AG08395 (cell line): ENCODE results near the gene KSR2.
A peak's percentile ranks its signal among the peaks of the same experiment; 100 is the strongest.
"Not testable (repeated sequence)": the region's sequence is repeated elsewhere in the genome, so short reads cannot be mapped to it uniquely, and the experiment has no call there.

Experiments used
- DNase-seq: peaks from one replicate; pipeline ENCODE4 v3.0.0; 2012; ENCODE audit warnings: mixed read lengths, low spot score

KSR2 gene

GRCh38 chr12:117890644-117891043, 78.1 kb downstream of the KSR2 start:
- no peak for DNase-seq

GRCh38 chr12:117890137-117890536, 78.7 kb downstream of the KSR2 start:
- no peak for DNase-seq

DNA sequence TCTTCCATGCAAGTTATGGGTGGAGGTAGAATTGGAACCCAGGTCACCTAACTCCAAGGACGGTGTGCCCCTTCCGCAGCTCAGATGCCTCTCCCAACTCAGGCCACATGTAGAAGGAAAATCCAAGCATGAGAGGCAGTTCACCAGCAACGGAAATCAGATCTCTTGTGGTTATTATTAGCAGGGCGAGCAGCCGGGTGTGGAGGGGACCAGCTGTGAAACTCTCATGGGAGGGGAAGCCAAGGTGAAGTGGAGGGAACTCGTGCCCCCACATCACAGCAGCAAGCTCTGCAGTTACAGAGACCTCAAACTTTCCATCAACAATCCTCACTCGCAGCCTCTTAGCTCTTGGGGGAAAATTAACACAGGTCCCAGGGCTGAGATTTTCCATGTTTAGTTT, 79.7 kb downstream of the KSR2 start:
- DNase-seq, result no peak

GRCh38 chr12:117885211-117885610, 83.6 kb downstream of the KSR2 start:
- no peak for DNase-seq

DNA sequence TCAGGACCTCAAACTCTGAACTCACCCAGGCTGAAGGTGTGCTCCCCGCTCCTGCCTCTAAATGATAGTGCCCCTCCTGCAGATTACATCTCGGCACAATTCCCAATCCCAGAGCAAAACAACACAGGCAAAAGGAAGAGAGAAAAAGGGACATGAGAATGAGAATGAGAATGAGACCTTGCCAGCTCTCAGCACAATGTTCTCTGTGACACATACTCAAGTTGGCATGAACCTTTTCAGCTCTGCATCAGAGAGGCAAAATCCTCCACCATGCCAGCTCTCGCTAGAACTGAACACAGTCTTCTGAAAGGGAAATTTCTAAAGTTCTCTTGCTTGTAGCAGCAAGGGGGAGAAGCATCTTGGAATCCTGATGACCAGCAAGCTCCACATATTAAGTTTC, 84.6 kb downstream of the KSR2 start:
- no peak for DNase-seq

GRCh38 chr12:117882603-117883184, 86.1 kb downstream of the KSR2 start:
- DNase-seq, result no peak

GRCh38 chr12:117882181-117882580, 86.6 kb downstream of the KSR2 start:
- DNase-seq, result no peak

DNA sequence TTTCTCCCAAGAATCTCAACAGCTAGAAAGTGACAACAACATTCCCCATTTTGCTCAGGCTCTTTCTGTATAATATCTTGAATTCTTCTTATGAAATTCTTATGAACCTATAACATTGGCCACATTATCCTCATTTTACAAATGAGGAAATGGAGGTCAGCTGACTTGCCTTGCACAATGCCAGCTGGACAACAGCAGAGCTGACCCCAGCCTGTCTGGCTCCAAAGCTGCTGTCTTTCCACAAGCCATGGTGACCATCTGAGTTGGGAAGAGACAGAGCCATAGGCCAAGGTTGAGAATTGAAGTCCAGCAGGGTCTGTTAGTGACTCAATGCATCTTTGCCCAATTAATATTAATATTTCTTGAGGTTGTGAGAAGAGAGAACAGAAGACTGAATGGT, 87.3 kb downstream of the KSR2 start:
- no peak for DNase-seq

DNA sequence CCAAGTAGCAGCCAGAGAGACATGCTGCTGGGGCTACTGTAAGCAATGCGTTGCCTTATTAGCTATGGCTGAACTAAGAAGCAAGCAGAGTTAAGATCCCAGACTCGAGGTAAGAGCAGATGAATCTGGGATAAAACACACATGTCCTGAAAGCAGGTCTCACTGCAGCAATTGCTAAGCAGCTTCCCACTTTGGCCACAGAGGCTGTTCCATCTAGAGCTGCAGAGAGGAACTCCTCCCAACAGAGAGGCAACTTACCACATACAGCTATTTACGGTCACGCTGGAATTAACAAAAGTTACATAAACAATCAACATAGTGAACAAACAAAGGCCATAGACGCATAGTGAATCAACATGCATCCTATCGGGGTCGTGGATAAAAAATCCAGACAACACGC, 90.2 kb downstream of the KSR2 start:
- DNase-seq, result no peak

GRCh38 chr12:117876436-117876816, 92.4 kb downstream of the KSR2 start:
- no peak for DNase-seq

GRCh38 chr12:117875744-117876435, 92.9 kb downstream of the KSR2 start:
- peak; percentile 12 for DNase-seq

DNA sequence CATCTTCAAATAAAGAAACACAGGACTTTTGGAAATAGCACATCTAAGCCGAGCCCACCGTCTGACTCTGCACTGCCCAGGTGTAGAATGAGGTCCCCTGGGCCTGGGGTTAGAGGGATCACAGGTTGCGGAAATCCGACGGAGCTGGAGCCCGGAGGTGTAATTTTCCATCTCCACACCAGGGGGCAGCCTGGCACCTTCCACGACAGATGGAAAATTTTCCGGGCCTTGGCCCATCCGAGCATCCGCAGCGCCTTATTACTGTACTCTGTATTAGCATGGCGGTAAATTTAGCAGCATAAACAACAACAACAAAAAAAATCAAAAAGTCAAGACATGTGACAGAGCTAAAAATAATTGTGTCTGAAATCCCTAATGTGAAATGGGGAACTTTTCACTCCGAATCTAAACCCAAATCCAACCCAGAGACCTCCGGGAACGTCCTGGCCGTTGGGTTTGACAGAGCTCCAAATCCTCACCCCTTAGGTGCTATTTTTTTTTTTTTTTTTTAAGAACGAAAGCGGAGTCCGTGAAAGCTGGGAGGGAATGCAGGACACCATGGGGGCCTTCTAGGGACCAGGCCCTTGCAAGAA, 93.9 kb downstream of the KSR2 start:
- DNase-seq, result peak; percentile 80

GRCh38 chr12:117874198-117874597, 94.6 kb downstream of the KSR2 start:
- DNase-seq, result not testable (repeated sequence)

DNA sequence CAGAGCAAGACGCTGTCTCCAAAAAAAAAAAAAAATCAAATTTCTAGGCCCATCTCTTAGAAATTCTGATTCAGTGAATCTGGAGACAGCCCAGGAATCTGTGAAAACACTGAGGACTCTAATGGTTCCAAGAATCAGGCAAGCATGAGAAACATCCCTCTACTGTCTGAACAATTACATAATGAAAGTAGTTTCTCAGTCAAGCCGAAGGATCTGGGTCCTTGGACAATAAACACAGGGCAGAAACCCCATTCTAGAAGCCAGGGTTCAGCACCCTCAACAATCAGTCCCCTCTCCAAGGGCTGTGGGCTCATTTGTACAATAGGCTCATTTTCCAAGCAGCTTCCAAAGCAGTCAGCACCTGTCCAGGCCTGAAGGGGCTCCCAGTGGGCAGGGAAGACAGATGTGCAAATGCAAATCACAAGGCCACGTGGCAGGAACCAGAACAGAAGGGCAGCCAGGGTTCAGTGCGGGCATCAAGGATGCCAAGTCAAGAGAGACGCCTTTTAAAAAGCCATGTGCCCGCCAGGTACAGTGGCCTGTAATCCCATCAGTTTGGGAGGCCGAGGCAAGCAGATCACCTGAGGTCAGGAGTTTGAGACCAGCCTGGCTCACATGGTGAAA, 96.1 kb downstream of the KSR2 start:
- no peak for DNase-seq

DNA sequence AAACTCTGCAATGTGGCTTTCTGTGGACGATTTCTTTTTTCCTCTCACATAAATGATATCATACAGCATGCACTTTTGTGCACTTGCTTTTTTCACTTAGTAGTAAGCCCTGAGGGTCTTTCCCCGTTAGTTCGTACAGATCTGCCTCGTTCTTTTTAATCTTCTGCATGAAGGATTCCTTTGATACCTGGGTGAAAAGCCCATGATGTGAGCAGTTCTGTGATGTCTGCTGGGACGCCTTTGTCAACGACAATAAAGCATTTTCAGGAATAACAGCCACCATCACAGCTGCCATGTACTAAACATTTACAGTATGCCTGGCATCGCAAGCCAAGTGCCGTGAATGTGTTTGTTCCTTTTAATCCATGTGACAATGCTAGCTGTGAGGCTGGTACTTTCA, 99.2 kb downstream of the KSR2 start:
- no peak for DNase-seq

DNA sequence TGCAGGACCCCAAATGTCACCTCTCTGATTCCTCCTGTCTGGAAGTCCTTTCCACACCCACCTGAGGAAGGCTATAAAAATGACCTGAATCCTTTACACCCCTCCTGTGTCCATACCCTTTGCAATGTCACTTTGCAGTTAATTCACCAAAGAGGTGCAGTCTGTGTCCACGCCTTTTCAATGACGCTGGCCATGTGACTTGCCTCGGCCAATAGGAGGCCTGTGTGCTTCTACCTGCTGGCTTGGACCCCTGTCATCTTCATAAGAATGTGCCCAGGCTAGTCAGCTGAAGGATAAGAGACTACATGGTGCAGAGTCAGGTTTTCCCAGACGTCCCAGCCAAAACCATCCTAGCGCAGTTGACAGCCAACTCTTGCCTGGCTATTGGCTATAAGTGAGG, 101.4 kb downstream of the KSR2 start:
- no peak for DNase-seq

- no peak for DNase-seq
These were observed 103.3 kb downstream of the KSR2 start for GRCh38 chr12:117865505-117865904.

GRCh38 chr12:117863002-117863709, 105.6 kb downstream of the KSR2 start:
- peak; percentile 80 for DNase-seq

GRCh38 chr12:117861691-117862090, 107.1 kb downstream of the KSR2 start:
- DNase-seq, result no peak

GRCh38 chr12:117860787-117861290, 108.0 kb downstream of the KSR2 start:
- not testable (repeated sequence) for DNase-seq

GRCh38 chr12:117860111-117860510, 108.7 kb downstream of the KSR2 start:
- no peak for DNase-seq
